ENCODE data around the gene IFRD2.

Gene IFRD2

DNA sequence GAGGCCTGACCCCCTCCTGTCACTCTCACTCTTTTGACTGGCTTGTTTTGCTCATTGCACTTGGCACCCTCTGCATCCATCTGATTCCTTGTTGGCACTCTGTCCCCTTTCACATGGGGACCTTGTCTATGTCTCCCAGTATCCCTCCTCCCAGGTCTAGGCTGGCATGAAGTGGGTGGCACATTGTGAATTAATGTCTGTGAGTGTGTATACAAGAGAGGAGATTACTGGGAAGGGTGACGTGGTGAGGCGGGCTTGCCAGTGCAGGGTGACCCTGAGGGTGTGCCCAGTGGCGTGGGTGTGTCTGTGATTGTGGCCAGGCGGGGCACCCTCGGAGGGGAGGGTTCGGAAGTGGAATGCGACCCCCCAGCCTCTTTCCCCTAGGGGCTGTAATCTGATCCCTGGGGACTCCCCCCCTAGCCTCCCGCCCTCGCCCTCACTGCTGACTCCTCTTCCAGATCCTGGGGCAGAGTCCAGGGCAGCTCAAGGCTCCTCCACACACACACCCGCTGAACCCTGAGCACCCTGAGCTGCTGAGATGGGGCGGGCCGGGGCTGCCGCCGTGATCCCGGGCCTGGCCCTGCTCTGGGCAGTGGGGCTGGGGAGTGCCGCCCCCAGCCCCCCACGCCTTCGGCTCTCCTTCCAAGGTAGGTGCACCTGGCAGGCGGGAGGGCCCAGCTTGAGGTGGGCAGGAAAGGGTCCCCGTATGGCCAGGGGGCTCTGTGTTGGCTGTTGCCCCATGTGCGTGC, 23.4 kb downstream of the IFRD2 start, which contains the start of gene SEMA3B:
TSS of gene SEMA3B (plus strand) at position 445 of the 749 bp plus-strand sequence. CDS start at position 539, 94 bp downstream.
- POLR2A ChIA-PET, result no interaction called here
- CTCF ChIA-PET, result interaction anchor here (0.7 to 4.2 kb wide), 4 partner anchors 8 to 77 kb away, joined by 3 to 41 read pairs (median 7); no protein-coding TSS in a partner anchor

DNA sequence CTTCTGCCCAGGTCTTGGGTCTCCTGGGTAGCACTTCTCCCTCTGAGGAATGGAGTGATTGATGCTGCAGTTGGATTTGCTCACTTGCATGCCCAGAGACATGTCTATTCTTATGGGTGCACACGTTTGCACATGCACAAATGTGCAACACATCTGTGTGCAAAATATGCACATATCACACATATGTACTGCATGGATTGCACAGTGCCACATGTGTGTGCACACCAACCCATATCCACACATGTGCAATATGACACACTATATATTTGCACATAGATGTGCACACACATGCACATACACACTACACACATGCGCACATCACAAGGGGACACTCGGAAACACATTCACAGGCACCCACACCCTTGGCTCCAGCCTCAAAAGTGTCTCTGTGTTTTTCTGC, 24.0 kb downstream of the IFRD2 start:
- DNase-seq (ENCODE audit: extremely low spot score), result no peak
- CTCF ChIA-PET, result interaction anchor here (1.3 to 4.6 kb wide), 3 partner anchors 10 to 148 kb away, joined by 3 to 19 read pairs (median 5); no protein-coding TSS in a partner anchor
- POLR2A ChIA-PET, result no interaction called here
- TF ChIP-seq, protein P1, sequence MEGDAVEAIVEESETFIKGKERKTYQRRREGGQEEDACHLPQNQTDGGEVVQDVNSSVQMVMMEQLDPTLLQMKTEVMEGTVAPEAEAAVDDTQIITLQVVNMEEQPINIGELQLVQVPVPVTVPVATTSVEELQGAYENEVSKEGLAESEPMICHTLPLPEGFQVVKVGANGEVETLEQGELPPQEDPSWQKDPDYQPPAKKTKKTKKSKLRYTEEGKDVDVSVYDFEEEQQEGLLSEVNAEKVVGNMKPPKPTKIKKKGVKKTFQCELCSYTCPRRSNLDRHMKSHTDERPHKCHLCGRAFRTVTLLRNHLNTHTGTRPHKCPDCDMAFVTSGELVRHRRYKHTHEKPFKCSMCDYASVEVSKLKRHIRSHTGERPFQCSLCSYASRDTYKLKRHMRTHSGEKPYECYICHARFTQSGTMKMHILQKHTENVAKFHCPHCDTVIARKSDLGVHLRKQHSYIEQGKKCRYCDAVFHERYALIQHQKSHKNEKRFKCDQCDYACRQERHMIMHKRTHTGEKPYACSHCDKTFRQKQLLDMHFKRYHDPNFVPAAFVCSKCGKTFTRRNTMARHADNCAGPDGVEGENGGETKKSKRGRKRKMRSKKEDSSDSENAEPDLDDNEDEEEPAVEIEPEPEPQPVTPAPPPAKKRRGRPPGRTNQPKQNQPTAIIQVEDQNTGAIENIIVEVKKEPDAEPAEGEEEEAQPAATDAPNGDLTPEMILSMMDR (IDR thresholded peaks at IDR 0.05; ENCODE audit: control extremely low read depth, extremely low read depth, low read depth, missing control alignments), result no peak

More for the DNA sequence above, 23.4 kb downstream of the IFRD2 start, which contains the start of gene SEMA3B:
- no peak for DNase-seq (ENCODE audit: extremely low spot score)
- TF ChIP-seq, protein P1 (IDR thresholded peaks at IDR 0.05; ENCODE audit: control extremely low read depth, extremely low read depth, low read depth, missing control alignments), result no peak

DNA sequence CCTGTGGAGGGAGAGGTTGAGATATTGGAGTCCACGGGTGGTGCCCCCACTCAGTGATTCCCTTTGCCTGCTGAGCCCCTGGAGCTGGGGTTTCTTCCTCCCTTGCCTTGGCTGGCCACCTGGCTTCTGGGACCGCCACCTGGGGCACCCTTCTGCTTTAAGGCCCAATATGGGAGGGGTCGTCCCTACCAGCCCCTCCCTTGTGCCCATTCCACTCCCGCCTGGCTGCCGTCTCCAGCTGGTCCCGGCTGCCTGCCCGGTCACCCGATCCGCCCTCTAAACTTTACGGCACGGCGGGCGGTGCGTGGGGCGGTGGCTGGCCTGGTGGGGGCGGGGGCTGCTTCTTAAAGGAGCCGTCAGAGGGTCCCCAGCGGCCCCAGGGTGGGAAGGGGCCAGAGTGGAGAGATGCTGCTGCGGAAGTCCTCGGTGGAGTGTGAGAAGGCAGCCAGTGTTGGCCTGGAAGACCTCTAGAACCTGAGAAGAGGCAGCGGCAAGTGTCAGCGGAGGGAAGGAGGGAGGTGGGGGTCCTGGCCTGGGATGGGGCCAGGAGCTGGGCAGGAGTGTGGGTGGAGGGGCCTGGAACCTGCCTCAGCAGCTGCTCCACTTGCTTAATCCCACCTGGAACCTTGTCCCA, 24.8 kb downstream of the IFRD2 start:
- no peak for DNase-seq (ENCODE audit: extremely low spot score)
- CTCF ChIA-PET, result interaction anchor here (0.6 to 4.6 kb wide), 9 partner anchors 9 to 147 kb away, joined by 3 to 19 read pairs (median 3); partner anchors contain the start of genes GNAI2 and GNAT1
- POLR2A ChIA-PET, result no interaction called here
- TF ChIP-seq, protein P1 (IDR thresholded peaks at IDR 0.05; ENCODE audit: control extremely low read depth, extremely low read depth, low read depth, missing control alignments), result no peak

DNA sequence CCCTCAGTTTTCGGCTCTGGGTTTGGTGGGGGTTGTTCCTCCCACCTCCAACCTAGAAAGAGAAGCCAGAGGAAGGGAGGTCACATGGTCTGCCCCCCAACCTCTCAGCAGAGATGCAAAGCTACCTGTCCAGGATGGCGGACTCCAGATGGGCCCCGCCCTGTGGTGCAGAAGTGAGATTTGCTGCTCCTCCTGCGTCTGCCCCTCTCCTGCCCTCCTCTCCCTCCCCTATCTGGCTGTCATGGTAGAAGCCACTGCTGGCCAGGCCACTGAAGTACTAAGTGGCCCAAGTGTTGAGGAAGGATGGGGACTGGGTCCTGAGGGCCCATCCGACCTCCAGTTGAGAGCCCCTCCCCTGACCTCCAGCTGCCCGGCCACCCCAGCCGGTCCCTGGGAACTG, 25.4 kb downstream of the IFRD2 start:
- TF ChIP-seq, protein P1 (IDR thresholded peaks at IDR 0.05; ENCODE audit: control extremely low read depth, extremely low read depth, low read depth, missing control alignments), result no peak
- CTCF ChIA-PET, result interaction anchor here (1.1 to 4.6 kb wide), 8 partner anchors 8 to 147 kb away, joined by 3 to 19 read pairs (median 4); partner anchors contain the start of genes GNAI2 and GNAT1

DNA sequence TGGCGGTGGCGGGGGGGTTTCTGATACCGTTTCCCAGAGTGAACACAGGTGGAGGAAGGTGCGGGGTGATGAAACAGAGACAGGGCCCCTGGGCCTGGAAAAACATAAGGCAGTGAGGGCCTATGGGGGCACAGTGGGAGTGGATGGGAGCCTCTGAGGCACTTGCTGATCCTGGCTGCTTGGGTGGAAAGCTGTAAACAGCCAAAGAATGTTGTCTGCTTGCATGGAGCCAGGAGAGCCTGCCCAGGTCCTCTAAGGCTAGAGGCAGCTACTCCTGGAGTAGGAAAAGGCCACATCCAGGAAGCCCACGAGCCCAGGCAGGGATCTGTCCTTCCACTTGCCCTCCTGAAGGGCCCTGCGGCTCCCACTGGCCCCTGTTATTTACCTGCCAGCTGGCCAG, 26.2 kb downstream of the IFRD2 start:
- TF ChIP-seq, protein P1 (IDR thresholded peaks at IDR 0.05; ENCODE audit: control extremely low read depth, extremely low read depth, low read depth, missing control alignments), result no peak
- CTCF ChIA-PET, result interaction anchor here (0.7 to 4.6 kb wide), 8 partner anchors 8 to 75 kb away, joined by 3 to 19 read pairs (median 3); partner anchors contain the start of gene GNAT1
- POLR2A ChIA-PET, result no interaction called here
- no peak for DNase-seq (ENCODE audit: extremely low spot score)

More for the DNA sequence above, 25.4 kb downstream of the IFRD2 start:
- POLR2A ChIA-PET, result no interaction called here
- no peak for DNase-seq (ENCODE audit: extremely low spot score)

DNA sequence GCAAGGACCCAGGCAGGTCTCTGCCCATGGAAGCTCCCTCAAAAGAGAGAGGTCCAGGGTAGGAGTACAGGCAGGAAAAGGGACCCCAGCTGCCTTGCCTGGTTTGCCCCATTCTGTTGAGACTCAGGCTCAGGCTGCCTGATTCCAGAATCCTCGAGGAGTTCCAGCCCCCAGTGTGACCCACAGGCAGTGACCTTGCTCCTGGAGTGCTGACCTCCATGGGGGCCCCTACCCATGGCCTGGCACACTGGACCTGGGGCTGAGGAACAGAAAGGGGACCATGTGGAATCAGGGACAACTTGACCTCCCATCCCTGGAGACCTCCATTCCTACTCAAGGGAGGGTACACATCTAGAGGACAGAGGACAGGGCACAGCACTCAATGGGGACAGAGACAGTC, 26.7 kb downstream of the IFRD2 start:
- POLR2A ChIA-PET, result no interaction called here
- no peak for DNase-seq (ENCODE audit: extremely low spot score)
- TF ChIP-seq, protein P1 (IDR thresholded peaks at IDR 0.05; ENCODE audit: control extremely low read depth, extremely low read depth, low read depth, missing control alignments), result no peak
- CTCF ChIA-PET, result interaction anchor here (0.7 to 4.6 kb wide), 7 partner anchors 9 to 75 kb away, joined by 3 to 19 read pairs (median 3); partner anchors contain the start of gene GNAT1
